HG02938 (cell line): ENCODE measurements around the gene INTS2.
"Not testable (repeated sequence)": the region's sequence is repeated elsewhere in the genome, so short reads cannot be mapped to it uniquely, and the experiment has no call there.

Experiments
- ATAC-seq: cut with Tn5 transposase; IDR thresholded peaks from one replicate; pipeline ENCODE4 v1.9.1; 2021; ENCODE audit warnings: mild to moderate bottlenecking, moderate library complexity; ENCODE audit not compliant: unreplicated experiment

INTS2 gene

DNA sequence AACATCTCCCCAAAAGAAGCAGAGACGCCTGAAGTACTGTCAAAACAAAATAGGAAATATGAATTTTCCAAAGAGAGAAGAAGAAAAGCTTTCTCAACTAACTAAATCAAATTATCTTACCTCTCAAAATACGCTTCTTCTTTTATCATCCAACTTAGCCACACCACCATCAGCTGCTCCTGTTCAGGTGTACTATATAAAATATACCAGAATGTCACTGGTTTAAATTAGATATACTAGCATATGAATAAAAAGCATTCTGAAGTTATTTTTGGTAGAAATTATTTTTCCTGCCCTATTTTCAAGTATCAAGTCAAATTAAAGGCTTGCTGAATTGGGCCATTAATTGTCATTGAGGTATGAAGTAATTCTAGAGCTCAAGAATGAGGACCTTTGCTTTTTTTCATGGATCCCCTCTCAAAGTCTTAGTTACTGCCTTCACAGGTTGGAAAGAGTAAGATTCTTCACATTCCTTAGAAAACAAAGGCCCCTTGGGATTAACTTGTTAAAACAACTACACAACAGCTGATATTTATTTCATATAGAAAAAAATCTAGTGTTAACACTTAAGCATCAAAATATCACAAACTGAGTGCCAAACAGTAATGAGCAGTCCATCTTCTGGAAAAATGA, 30.1 kb downstream of the INTS2 start:
- ATAC-seq, result no peak

DNA sequence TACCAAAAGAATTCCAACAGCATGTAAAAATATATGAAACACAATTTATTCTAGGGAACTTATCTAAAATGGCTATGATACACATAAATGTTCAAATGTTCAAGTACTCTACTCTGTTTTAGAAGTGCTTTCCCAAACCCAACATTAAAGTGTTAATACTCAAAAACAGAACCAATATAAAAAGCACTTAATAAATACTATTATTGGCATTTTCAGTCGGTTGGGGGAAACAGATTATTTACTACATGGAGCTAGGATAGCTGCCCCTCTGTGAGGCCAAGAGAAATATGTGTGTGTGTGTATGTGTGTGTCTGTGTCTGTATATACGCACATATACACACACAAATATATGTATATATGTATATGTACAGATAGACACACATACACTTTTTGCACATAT, 32.4 kb downstream of the INTS2 start:
- no peak for ATAC-seq

DNA sequence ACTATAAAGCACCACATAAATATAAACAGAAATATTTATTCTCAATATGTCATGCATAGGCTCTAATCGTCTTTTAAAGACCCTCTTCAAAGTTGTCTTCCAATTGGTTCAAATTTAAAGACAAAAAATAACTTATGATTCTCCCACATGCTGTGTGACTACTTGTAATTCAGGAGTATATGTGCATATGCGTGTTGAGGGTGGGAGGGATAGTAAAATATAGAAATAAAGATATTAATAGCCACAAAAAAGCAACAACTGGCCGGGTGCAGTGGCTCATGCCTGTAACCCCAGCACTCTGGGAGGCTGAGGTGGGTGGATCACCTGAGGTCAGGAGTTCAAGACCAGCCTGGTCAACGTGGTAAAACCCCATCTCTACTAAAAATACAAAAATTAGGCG, 33.5 kb downstream of the INTS2 start:
- ATAC-seq, result not testable (repeated sequence)

DNA sequence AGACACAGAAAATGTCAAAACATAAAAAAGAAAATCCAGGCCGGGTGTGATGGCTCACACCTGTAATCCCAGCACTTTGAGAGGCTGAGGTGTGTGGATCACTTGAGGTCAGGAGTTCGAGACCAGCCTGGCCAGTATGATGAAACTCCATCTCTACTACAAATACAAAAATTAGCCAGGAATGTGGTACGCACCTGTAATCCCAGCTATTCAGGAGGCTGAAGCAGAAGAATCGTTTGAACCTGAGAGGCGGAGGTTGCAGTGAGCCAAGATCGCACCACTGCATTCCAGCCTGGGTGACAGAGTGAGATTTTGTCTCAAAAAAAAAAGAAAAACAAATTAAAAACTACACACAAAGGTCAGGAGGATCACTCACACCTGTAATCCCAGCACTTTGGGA, 40.0 kb downstream of the INTS2 start:
- ATAC-seq, result not testable (repeated sequence)

DNA sequence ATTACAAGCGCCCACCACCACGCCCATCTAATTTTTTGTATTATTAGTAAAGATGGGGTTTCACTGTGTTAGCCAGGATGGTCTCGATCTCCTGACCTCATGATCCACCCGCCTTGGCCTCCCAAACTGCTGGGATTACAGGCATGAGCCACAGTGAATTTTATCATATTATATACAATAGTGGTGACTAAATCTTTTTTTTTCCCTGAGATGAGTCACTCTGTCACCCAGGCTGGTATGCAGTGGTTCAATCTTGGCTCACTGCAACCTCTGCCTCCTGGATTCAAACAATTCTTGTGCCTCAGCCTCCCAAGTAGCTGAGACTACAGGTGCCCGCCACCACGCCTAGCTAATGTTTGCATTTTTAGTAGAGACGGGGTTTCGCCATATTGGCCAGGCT, 41.9 kb downstream of the INTS2 start:
- ATAC-seq, result not testable (repeated sequence)

DNA sequence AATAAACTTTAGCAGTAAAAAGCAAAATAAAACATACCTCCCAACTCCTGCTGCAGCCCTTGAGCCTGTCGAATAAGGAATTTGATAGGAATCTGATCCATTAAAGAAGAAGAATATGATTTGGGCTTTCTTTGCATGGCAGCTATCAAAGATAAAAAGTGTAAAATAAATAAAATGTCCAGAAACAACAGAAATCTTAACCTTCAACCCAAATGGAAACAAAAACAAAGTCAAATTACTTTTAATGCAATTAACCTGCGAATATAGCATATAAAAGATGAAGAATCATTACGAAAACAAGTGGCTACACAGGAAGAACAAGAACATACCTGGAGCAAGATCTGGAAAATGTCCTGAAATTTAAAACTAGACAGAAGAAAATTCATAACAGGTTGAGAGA, 42.9 kb downstream of the INTS2 start:
- no peak for ATAC-seq

DNA sequence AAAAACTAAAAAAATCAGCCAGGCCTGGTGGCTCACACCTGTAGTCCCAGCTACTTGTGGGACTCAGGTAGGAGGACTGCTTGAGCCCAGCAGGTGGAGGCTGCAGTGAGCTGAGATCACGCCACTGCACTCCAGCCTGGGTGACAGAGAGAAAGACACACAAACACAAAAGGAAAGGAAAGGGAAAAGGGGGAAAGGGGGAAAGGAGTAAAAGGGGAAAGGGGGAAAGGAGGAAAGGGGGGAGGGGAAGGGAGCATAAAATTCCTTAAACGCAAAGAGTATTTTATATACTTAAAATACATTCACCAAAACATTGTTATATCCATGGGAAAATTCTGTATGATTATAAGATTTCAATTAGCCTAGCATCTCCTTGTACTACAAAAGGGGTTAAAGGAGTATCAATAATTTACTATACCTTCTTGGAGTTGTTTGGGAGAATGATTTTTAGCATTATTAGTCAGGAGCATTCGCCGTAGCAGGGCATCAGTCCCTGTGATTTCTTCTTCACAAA, 47.1 kb downstream of the INTS2 start:
- no peak for ATAC-seq

DNA sequence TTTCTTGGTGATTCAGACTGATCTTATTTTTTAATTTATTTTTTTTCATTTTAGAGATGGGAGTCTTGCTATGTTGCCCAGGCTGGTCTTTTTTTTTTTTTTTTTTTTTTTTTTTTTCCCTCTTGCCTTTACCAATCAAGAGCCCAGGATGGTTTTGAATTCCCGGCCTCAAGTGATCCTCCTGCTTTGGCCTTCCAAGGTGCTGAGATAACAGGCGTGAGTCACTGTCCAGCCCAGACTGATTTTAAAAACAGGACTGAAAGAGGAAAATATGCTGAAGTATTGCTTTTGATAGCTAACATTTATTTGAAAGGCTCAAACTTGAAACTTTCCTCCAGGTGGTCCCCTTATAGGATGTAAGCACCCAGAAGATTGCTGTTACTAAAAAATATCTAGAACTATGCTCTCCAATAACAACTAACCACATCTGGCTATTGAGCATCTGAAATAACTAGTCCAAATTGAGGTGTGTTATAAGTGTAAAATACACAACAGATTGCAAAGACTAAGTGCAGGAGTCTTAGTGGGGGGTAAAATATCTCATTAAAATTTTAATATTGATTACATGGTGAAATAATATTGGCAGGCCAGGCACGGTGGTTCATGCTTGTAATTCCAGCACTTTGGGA, 48.7 kb downstream of the INTS2 start:
- ATAC-seq, result no peak

DNA sequence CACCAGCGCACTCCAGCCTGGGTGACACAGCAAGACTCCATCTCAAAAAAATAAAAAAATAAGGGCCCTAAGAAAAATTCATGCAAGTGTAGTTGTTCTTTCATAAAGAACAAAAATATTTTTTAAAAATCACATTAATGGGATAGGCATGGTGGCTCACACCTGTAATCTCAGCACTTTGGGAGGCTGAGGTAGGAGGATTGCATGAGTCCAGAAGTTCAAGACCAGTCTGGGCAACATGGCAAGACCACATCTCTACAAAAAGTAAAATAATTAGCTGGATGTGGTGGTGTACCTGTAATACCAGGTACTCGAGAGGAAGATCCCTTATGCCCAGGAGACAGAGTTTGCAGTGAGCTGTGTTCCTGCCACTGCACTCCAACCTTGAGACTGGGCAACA, 49.3 kb downstream of the INTS2 start:
- ATAC-seq, result no peak

DNA sequence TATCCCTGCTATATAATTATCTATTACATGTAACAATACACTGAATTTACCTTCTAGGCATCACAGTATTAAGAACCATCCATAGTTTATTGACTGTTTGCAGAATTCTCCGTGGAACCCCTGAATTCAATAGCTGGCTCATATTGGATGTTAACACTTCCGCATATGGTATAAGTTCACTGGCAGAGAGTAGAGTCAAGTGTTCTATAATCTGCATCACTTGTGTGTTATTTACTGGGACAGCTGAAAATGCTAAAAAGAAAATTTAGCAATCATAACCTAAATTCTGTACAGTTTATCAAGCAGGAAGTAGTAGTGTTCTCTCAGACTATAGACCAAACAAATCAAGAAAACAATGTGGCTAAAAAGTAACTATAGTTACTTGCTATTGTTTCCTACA, 49.9 kb downstream of the INTS2 start:
- ATAC-seq, result no peak

DNA sequence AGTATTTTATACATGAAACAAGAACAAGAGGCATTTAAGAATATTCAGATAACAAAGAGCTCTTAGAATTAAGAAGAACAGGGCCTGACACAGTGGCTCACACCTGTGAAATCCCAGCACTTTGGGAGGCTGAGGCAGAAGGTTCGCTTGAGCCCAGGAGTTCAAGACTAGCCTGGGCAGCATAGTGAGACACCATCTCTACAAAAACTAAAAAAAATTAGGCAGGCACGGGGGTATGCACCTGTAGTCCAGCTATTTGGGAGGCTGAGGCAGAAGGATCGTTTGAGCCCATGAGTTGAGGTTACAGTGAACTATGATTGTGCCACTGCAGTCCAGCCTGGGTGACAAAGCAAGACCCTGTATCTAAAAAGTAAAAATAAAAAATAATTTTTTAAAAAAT, 52.0 kb downstream of the INTS2 start:
- ATAC-seq, result no peak

DNA sequence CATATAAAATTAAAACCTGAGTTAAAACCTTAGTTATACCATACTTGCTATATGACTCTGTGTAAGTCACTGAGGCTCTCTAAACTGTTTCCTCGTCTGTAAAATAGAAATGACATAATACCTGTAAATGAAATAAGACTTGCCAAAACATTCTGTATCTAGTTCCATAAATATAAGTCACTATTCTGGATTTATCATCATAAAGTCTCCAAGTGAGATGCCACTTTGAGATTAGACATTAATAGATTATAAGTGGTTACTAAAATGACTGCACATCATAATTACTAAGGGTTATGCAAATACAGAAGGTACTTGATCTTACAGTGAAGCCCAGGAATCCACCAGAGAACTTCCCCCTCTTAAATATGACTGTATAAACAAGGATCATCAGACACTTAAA, 52.5 kb downstream of the INTS2 start:
- no peak for ATAC-seq

DNA sequence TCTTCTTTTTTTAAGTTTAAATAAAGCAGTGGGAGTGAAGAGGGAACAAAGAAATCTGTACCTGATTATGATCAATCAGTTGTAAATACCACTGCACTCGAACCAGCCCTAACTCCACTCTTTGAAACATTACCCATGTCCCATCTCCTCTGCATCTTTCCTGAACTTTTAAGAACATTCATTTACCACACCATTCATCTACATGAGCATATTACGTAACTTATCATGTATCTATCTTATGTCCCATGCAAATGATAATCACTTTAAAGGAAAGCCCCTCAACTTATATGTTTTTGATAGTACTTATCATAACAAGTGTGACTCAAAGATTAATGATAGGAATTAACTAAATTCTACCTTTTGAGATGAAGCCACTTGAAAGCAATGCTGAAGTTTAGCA, 53.7 kb downstream of the INTS2 start:
- no peak for ATAC-seq

DNA sequence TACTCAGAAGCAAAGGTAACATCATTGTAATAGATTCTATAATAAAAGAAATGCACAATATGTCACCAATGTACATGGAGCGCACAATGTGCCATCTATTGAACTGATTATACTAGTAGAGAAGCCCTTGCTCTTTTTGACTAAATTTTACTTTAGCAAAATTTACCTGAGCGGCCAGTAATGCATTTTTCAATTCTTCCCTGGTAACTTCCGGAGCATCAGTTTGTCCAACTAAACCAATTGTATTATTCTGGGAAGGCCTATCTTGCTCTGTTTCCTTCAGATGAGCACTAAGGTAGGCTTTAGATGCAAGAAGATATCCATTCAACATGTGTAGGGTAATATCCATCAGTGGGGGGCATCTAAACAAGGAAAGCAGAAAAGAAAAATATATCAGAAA, 55.7 kb downstream of the INTS2 start:
- no peak for ATAC-seq

DNA sequence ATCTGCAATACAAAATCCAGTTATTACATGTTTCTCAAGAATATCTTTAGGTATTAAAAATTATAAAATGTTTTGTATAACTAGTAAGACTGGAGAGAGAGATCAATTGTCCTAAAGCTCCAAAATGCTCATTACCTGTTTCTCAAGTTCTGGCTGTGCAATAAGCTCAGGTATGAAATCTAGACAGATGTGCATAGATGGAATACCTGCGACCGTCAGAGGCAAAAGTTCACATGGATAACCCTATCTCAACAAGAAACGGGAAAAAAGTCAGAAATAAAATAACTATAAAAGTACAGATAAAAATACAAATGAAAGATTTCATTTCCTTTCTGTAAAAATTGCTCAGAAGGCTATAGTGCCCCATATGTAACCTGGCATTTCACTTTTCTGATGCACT, 58.6 kb downstream of the INTS2 start:
- ATAC-seq, result no peak

DNA sequence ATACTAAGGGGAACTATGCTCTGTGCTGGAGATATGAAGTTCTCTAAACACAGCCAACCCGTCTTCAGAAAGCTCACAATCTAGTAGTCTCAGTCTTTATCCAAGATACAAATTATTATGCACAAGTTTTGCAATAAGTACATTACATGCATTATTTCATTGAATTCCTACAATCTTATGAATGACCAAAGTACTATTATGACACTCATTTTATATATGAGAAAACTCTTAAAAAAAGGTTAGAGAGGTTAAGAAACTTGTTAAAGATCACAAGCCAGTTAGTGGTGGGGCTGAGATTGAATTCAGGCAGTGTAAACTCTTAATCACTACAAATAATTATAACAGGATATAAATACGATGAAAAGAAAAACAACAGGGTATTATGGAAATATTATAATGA, 59.7 kb downstream of the INTS2 start:
- no peak for ATAC-seq

DNA sequence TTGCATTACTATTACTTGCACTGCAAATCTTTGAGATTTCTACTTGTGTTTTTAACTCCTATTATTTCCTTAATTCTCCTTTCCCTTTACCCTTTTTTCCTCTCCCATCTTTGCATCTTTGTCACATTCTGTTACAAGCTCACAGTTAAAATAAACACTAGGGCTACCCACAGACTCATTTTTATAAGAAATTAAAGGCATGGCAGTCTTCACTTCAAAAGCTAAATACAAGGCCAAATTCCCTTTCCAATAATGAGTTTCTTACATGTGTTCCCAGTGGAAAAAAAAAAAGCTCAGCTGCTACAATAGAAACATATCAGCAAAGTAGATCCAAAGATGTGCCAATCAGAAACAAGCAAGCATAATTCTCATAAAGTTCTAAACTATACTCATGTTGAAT, 60.7 kb downstream of the INTS2 start:
- ATAC-seq, result no peak

DNA sequence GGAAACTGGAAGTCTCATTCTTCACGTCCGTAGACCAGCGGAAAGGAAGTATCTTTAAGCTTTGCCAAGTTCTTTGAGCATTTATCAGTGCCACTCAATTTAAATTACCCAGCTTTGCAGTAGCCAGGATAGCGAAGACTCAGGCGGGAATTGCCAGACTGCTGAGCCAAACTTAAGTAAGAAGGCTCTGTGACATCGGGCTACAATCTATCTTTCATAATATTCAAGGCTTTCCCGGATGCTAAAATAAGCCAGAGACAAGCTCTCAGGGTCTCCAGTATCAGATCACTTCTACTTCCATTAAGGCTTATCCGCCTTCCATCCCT, 64.0 kb downstream of the INTS2 start:
- ATAC-seq, result no peak

DNA sequence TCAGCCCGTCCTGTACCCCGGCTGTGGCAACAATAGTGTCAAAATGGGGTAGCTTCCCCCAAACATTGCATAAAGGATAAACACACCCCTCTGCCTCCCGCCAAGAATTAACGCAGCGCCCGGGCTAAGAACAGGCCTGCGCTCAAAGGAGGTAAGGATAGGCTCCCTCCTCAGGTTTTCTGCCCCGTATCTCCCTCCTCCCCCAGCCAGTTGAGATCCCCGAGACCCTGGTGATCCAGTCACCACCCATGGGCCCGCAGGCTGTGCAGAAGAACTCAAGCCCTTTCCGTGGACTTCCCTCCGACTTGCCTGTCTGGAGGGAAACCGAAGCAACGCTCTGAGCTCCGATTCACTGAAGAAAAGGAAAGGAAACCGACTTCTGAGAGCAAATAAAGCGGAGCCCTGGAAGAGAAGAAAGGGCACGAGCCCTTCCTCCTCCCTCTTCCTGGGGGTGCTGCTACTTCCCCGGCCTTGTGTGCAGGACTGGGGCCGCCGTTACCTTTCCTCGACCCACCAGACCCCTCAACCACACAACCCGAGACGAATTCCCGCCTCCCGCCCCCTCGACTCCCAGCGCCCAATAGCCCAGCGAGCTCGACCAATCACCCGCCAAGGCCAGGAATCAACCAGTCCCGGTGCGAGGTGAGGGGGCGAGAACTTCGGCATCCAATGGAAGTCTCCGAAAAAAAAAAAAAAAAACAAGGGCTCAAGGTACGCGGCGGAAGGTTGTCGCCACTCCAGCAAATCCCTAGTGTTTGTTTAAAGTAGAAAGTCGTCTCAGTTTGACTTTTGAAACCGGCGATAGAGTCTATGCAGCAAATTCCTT, 64.6 kb downstream of the INTS2 start, which contains the start of gene BRIP1:
Gene BRIP1 (minus strand): TSS at position 554 of the 826 bp plus-strand sequence. CDS start 1,989 bp downstream, outside the sequence.
- ATAC-seq, result peak; percentile 91

DNA sequence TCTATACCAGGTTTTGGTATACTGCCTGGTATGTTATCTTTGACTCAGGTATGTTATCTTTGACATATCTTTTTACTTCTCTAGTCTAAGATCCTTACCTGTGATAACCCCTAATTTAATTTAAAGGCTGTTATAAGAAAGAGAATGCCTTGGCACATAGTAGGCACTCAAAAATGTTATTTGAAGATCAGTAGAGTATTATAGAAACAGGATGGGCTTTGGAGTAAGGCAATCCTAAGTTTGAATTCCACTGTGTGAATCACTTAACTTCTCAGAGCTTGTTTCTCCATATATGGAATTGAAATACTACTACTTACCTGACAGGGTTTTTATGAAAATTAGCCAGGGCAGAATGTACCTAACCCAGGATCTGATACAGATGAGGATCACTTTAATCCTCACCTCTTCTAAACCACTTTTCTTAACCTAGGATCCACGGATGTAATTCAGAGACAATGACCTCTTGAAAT, 65.6 kb downstream of the INTS2 start:
- ATAC-seq, result no peak

DNA sequence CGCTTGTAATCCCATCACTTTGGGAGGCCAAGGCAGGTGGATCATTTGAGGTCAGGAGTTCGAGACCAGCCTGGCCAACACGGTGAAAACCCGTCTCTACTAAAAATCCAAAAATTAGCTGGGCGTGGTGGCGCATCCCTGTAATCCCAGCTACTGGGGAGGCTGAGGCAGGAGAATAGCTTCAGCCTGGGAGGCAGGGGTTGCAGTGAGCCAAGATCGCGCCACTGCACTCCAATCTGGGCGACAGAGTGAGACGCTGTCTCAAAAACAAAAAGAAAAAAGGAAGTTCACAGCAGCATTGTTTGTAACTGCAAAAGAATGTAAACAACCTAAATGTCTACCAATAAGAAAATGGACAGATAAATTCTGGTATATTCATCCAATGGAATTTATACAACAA, 67.4 kb downstream of the INTS2 start:
- ATAC-seq, result not testable (repeated sequence)

DNA sequence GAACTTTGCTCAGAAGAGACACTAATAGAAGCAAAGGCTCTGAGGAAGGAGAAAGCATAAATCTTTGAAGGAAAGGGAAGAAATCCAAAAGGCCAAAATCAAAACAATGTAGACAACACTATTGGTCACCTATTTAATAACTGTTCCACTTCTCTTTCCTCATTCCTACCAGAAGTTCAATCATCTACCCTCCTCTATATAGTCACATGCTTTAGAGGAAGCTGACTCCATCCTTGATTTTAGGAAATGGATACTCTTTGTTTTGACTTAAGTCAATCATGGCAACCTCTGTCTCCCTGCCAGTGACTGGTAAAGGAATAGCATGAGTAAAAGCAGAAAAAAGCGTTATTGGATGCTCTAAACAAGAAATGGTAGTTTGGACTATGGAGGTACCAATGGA, 71.7 kb downstream of the INTS2 start:
- no peak for ATAC-seq
